Ramos (cell line): ENCODE data around the gene GIPC2.
"Not testable (repeated sequence)": the region's sequence is repeated elsewhere in the genome, so short reads cannot be mapped to it uniquely, and the experiment has no call there.

ENCODE experiments used
- in situ Hi-C: fragments of 300-500 bp; cut with MboI; formaldehyde crosslinking; loops from one replicate; pipeline ENCODE4 v1.14.3; 2022; ENCODE audit warnings: low sequenced_read_pairs; ENCODE audit not compliant: unreplicated experiment

The GIPC2 gene, protein sequence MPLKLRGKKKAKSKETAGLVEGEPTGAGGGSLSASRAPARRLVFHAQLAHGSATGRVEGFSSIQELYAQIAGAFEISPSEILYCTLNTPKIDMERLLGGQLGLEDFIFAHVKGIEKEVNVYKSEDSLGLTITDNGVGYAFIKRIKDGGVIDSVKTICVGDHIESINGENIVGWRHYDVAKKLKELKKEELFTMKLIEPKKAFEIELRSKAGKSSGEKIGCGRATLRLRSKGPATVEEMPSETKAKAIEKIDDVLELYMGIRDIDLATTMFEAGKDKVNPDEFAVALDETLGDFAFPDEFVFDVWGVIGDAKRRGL

DNA sequence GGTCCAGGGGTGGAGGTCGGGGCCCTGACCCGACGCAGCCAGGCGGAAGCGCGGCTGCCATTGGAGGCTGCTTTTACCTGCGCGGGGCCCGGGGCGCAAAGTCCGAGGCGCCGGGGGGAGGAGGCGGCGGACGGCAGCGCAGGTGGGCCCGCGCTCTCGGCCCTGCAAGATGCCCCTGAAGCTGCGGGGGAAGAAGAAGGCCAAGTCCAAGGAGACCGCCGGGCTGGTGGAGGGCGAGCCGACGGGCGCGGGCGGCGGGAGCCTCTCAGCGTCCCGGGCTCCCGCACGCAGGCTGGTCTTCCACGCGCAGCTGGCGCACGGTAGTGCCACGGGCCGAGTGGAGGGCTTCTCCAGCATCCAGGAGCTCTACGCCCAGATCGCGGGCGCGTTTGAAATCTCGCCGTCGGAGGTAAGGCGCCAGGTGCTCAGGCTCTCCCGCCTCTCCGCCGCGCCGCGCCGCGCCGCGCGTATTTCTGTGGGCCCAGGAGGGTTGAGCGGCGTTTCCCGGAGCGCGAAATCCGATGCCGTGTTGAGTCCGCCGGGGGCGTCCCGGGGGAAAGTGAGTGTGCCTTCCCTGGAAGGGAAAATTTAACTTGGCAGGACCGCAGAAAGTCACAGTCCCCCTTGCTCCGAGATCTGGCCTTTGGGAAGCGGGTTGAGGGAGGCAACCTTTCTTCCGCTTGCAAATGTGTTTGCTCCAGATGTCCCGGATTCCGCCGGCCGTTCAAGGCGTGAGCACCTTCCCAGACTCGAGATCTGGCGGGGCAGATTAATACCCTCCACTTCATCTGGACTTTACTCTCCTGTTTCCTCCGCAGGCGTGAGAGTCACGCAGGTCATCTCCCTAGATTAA is at the start of gene GIPC2:
Gene GIPC2, plus strand, starts transcription at position 41 of the 853 bp plus-strand sequence. Its CDS starts 129 bp downstream, at position 170.
- in situ Hi-C loops = no loop called here

DNA sequence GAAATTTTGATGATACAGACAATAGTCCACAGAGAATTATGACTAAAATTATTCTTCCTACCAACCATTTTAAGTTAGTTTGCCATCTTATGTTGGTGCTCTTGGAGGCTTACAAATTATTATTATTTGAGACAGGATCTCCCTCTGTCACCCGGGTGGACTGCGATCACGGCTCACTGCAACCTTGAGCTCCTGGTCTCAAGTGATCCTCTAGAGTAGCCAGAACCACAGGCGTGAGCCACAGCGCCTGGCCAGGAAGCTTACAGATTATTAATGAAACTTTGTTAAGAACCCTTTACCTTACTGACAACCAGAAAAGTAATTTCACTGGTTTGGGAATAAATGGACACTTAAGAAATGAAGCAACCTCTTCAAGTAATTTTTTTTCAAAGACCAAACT is 49.0 kb upstream of the GIPC2 start:
- in situ Hi-C loops = no loop called here

DNA sequence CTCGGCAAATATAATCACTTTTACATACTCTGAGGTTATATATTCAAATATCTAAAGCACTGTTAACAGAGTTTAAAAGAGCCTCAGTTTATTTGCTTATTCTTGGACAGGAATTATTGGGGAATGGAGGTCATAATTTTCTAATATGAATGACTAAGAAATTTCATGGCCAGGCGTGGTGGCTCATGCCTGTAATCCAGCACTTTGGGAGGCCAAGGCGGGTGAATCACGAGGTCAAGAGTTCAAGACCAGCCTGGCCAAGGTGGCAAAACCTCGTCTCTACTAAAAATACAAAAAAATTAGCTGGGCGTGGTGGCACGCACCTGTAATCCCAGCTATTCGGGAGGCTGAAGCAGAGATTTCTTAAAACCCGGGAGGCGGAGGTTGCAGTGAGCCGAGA is 45.2 kb upstream of the GIPC2 start:
- in situ Hi-C loops = not testable (repeated sequence)

DNA sequence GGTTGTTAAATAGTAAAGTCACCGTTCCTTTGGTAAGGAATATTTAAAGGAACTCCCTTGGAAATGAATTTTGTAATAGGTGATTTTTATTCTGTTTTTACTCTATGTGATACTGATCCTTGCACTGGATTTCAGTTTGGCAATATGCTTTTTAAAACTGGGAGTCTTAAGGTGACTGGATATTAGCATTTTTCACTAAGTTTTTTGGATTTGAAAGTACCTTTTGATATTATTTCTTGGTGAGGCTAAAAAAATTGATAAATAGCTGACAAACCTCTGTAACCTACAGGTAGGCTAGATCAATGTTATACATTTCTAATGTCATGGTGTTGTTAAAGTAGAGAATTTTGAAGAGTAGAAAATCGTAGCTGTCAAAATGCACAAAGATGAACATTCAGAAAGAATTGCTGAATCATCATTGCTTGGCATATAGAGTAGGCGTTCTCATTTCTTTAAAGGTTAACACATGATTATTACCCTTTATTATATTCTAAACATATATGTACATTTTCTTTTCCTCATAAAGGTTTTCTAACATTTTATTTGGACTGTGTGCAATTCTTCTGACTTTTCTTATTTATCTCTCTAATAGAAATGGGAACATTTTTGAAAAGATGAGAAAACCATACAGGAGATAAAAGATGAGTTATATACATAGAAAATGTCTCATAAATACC is 42.6 kb upstream of the GIPC2 start:
- in situ Hi-C loops = no loop called here

DNA sequence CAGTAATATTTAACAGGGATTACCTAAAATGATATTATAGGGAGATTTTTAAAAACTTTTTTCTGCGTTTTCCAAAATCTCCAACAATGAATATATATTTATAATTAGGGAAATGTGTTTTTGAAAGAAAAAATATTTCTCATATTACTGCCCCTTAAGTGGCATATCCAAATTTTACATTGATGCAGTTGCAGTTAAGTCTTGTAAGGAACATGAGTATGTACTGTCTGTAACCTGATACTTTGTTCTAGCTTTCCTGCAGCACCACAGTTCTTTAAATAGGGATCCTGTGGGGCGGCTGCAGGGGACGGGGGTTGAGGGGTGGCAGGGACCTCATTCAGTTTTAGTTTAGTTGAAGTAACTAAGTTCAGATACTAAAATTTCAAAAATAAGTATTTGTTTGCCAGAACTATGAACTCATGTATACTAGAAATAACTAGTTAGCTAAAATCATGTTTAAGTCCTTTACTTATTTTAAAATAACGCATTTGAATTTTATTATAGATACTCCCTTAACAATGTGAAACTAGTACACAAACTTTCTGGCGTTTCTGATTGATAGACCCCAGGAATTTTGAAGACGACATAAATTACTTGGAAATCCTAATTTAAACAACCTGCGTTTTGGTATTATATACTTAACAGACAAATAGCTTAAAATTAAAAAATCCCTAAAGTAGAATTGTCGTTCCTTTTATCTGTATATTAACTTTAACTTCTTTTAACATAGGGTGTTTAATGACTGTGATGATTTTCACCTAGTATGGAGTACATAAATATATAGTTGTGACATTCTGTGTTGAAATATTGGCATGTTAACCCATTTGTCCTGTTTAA is 41.7 kb upstream of the GIPC2 start:
- in situ Hi-C loops = no loop called here

DNA sequence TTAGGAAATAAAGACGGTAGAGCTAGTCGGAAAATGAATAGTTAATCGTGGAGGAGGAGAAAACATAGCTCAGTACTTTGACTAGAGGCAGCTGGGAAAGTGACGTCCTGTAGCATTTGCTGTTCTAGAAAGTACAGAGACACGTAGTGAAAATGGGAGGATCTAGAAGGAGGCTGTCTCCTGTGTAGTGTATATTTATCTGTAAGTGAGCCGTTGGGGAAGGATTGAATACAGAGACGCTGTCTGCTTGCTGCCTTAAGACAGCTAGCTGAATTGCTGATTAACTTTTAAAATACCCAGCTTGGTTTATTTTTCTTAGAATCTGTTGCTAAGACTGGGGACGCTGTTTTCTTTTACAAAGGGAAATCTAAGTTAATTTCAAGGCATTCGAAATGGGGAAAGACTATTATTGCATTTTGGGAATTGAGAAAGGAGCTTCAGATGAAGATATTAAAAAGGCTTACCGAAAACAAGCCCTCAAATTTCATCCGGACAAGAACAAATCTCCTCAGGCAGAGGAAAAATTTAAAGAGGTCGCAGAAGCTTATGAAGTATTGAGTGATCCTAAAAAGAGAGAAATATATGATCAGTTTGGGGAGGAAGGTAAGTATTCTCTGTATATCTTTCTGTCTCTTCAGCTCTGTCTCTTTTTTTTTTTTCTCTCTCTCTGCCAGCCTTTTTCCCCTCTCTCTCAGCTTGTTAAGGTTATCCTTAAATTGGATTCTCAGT is 40.9 kb upstream of the GIPC2 start, which contains the start of gene DNAJB4:
Gene DNAJB4, plus strand, starts transcription at position 221 of the 729 bp plus-strand sequence. Its CDS starts 172 bp downstream, at position 393.
- in situ Hi-C loops = no loop called here

DNA sequence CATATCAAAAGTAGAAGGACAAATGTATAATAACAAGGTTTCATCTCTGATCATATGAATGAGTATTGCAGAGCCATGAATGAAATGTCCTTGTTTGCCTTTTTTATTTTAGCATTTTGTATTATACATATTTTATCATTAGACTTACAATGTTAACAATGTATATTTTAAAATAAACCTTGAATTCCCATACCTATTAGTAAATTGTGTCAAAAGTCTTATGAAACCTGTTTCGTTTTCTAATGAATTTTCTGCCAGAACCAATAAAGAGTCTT is 40.4 kb upstream of the GIPC2 start:
- in situ Hi-C loops = no loop called here

DNA sequence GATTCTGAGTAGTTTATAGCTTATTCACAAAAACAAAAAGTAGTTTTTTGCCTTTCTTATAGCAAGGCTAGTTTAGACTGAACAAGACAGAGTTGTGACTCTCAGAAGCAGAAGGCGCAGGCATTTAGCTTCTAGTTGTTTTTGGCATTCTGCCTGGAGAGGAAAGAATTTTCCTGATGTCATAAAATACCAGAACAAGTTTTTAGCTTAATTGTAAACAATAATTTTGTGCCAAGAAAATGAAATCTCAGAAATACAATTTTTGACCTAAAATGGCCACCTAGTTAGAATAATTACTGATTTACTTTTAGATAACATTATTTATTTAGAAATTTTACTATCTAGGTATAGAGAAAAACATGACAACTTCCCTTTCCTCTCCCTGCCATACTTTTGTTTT is 40.0 kb upstream of the GIPC2 start:
- in situ Hi-C loops = no loop called here

DNA sequence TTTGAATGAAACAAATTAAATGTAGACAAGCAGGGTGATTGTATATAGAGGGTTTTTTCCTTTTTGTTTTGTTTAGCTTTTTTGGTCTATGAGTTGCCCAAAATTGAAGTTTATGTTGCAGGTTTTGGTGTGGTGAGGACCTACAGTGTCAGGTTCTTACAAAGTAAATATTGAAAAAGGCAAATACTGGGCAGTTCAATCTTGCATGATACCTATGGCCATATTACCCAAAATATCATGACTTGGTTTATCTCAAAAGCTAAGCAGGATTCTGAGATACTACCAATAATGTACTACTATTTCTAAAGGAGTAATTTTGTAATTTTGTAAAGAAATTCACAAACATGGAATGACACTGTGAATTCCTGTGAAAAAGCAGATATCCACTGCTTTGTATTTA is 39.2 kb upstream of the GIPC2 start:
- in situ Hi-C loops = no loop called here

DNA sequence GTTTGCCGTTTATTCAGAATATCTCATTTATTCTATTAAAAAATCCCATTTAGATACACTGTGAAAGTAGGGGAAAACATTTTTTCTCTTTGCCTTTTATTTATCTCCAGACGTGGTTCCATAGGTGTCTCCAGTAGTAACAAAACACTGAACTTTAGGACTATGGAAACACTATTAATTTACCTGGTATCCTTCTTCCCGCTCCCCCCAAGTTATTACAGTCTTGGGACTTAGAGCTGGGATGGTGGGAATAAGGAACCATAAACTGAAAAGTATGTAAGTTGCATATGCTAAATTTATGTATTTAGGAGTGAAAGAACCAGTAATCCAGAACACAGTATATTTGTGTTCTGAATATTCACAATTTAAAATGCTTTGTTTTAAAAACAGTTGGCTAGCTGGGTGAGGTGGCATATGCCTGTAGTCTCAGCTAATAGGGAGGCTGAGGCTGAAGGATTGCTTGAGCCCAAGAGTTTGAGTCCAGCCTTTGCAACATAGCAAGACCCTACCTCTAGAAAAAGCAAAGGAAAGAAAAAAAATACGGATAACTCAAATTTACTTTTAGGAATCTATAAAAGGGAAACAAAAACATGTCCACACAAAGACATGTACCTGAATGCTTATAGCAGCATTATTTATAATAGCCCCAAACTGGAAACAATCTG is 38.0 kb upstream of the GIPC2 start:
- in situ Hi-C loops = no loop called here

DNA sequence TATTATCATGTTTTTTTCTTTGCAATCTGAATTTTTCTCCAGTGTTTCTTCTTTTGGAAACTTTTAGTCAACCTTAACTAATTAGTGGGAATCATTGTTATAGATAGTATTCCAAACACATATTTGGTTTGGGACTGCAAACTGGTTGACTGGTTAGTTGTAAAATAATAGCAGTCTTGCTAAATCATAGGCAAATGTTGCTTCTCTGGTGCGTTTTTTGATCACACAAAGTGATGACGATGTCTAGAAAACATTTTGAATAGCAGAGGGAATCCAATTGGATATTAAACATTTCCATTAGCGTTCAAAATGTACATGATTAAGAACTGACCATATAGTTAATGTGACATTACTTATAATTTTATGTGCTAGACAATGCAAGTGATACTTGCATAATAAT is 36.5 kb upstream of the GIPC2 start:
- in situ Hi-C loops = no loop called here

DNA sequence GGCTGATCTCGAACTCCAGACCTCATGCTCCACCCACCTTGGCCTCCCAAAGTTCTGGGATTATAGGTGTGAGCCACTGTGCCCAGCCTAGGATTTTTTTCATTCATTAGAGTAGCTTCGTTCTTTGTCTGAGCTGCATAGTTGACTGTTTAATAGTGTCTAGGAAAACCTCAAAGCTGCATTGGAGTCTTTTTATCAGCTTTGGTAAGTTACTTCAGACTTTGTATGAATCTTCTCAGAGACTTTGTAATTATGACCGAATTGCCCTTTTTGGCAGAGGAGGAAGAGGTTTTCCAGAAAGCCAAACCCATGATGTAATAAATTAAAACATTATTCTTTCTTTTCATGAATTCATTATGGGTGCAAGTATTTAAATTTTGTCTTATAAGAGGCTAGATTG is 35.9 kb upstream of the GIPC2 start:
- in situ Hi-C loops = no loop called here

DNA sequence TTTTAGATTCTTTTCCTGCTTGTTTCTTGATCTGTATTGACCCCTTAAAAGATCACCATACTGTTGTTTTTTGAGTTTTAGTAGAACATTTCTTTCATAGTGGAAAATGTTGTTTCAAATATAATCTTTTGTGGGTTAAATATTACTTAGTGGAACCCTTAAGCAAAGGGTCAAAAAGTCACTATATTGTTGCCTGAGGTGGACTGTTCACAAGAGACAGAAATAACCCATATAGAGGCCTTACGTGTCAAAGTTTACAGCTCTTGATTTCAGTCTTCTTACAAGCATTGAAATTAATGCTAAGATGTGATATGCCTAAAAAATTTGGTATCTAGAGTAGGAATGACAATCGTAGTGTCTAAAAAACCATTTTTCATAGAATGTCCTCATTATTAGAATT is 34.7 kb upstream of the GIPC2 start:
- in situ Hi-C loops = no loop called here

DNA sequence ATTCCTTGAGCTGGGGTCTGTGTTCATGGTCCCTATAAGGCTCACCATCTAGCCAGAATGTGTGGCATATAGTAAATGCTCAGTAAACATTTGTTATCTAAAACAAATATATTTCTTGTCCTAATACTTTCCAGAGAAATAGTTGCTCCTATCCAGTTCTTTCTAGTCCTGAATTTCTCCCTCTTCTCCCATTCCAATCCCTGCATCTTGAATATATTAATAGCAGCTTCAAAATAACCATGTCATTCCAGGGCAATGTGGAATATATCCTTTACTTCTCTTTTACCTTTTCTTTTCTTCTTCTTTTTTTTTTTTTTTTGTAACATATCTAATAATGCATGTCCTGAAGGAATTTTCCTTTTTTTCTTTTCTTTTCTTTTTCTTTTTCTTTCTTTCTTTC is 30.6 kb upstream of the GIPC2 start:
- in situ Hi-C loops = no loop called here

DNA sequence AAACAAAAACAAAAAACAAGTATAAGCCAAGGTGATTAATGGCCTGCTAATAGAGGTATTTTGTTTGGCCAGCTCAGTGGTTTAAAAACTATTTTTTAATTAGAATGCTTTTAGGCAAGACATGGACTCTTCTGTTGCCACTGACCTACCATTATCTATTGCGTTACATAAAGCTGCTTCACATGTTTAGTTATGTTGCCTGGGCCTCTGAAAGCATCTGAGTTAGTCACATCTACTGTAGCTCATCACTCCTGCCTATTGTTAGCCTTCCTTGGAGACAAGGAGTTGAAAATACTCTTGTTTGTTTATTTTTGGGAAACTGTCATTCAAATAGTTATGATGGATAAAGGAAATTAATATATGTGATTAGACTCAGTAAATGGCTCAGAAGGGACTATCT is 26.7 kb upstream of the GIPC2 start:
- in situ Hi-C loops = no loop called here

DNA sequence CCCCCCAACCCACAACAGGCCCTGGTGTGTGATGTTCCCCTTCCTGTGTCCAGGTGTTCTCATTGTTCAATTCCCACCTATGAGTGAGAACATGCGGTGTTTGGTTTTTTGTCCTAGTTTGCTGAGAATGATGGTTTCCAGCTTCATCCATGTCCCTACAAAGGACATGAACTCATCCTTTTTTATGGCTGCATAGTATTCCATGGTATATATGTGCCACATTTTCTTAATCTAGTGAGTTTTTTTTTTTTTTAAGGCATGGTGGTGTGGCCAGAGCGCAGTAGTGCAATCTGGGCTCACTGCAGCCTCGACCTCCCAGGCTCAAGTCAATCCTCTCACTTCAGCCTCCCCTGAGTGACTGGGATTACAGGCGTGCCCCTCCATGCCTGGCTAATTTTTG is 24.6 kb upstream of the GIPC2 start:
- in situ Hi-C loops = not testable (repeated sequence)

DNA sequence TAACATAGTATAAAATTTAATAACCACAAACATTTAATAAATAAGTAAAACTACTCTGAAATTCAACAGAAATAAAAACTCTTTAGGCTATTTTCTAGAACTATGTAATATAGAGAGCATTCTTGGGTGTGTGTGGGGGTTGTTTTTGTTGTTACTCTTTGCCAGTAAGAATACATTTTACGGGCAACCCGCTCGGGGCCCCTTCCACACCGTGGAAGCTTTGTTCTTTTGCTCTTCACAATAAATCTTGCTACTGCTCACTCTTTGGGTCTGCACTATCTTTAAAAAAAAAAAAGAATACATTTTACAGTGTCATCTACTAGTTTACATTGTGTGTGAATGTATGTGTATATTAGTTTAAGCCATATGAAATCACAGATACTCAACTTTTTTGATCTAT is 16.0 kb upstream of the GIPC2 start:
- in situ Hi-C loops = no loop called here

DNA sequence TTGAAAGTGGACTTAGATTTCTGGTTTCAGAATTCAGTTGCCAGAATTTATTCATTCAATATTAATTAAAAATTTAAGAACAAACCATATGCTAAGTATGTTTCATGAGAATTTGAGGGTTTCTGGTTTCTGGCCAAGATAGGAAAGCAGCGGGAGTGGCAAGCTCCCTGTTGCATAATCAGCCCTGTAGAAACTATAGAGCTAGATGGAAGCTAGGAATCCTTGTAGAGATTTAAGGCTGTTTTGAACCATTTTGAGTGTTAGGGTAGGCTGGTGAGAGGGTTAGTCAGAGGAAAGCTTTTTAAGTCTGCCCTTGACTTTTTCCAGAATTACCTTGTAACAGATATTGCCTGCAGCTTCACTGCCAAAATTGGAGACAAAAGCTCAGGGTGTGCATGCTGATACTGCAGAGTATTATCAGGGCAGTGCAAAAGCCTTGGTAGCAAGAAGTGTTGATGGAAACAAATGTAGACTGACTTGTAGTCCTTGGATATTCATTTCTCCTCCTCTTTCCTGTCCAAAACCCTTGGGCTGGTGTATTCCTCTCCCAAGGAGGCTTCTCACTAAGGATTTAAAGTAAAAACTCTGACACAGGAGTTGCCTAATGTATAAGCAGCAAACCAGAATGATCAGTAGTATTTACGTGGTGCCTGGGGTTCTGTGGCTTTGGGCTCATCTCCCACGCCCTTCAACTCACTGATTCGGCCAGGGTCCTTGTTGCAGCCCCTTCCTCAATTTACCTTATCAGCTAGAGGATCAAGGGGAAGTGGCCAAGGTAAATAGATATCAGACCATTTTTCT is 12.6 kb upstream of the GIPC2 start:
- in situ Hi-C loops = no loop called here
